Peyer's patch (tissue), 4 donors: ENCODE data around the gene CGN.

ENCODE experiments used
- CTCF ChIP-seq, 6 experiments: fragments of 450-650 bp in 4 of 6; fragments of 200-600 bp in 2 of 6; sonication (generic) in 1 of 6; IDR thresholded peaks; one replicate each; pipeline ENCODE4 v1.5.1; 2017 to 2019; ENCODE audit warnings: antibody characterized with exemption in 6 of 6, mild to moderate bottlenecking in 3 of 6, moderate library complexity in 1 of 6
- POLR2A ChIP-seq, 2 donors: fragments of 450-650 bp; IDR thresholded peaks; one replicate each; pipeline ENCODE4 v1.5.1; 2017; ENCODE audit warnings: antibody characterized with exemption in 2 of 2, mild to moderate bottlenecking in 2 of 2, moderate library complexity in 2 of 2

- TF ChIP-seq CTCF (IDR thresholded peaks at IDR 0.05) (no peak), POLR2A (IDR thresholded peaks at IDR 0.05) (no peak)
Measured at GRCh38 chr1:151504252-151504651, 6.9 kb upstream of the CGN start.
